PC-9 (cell line): ENCODE data around the gene PGAP6. TPM values are rescaled to one million over a fixed set of nuclear protein-coding genes. Genes with fewer than 3 reads are reported as not detected.

Source experiments
- BruUV-seq: library from RNA; stranded (reverse); fragments of 400-500 nt; replicated peaks from 2 replicates; lab custom pipeline; 2021; lab: Mats Ljungman, UMichigan
- CTCF ChIA-PET: fragments of 300-600 bp; sonication (Branson Sonifier 250); formaldehyde crosslinking; loops from one replicate; lab custom pipeline; 2022; ENCODE audit warnings: antibody characterized with exemption; lab: Charles Lee
- POLR2A ChIA-PET: fragments of 300-600 bp; sonication (Branson Sonifier 250); formaldehyde crosslinking; loops from one replicate; lab custom pipeline; 2022; ENCODE audit warnings: antibody characterized with exemption; ENCODE audit not compliant: unreplicated experiment; lab: Charles Lee
- DNase-seq, 2 experiments: peaks; one replicate each; pipeline versions ENCODE4 v3.0.0 to v3.0.0-alpha.2; 2015 to 2022; ENCODE audit warnings: mixed read lengths in 1 of 2
- H2AFZ ChIP-seq: fragments of 200-600 bp; sonication (generic); 2 replicates; pipeline ENCODE4 v1.8.1; 2017; ENCODE audit warnings: antibody characterized with exemption
- H3F3A ChIP-seq: fragments of 200-600 bp; sonication (generic); 2 replicates; pipeline ENCODE4 v1.8.1; 2017; ENCODE audit warnings: antibody characterized with exemption, mild to moderate bottlenecking, low read depth; ENCODE audit not compliant: insufficient read depth
- H3K27ac ChIP-seq: fragments of 200-600 bp; sonication (generic); 2 replicates; pipeline ENCODE4 v1.6.1; 2016; ENCODE audit warnings: mixed run types
- H3K27me3 ChIP-seq: fragments of 200-600 bp; sonication (generic); 2 replicates; pipeline ENCODE4 v1.6.1; 2016; ENCODE audit warnings: low read depth, mixed run types; ENCODE audit not compliant: insufficient read depth
- H3K36me3 ChIP-seq: fragments of 200-600 bp; sonication (generic); 2 replicates; pipeline ENCODE4 v1.6.1; 2016; ENCODE audit warnings: low read depth, mixed run types
- H3K4me1 ChIP-seq: fragments of 200-600 bp; sonication (generic); replicated peaks from 2 replicates; pipeline ENCODE4 v1.6.1; 2016; ENCODE audit warnings: mixed run types; ENCODE audit not compliant: insufficient read depth
- H3K4me2 ChIP-seq: fragments of 200-600 bp; sonication (generic); 2 replicates; pipeline ENCODE4 v1.6.1; 2017; ENCODE audit warnings: mixed run types
- H3K4me3 ChIP-seq: fragments of 200-600 bp; sonication (generic); 2 replicates; pipeline ENCODE4 v1.6.1; 2016; ENCODE audit warnings: mixed run types
- H3K79me2 ChIP-seq: fragments of 200-600 bp; sonication (generic); 2 replicates; pipeline ENCODE4 v1.6.1; 2017; ENCODE audit warnings: low read depth, mixed run types
- H3K9me2 ChIP-seq: fragments of 200-600 bp; sonication (generic); 2 replicates; pipeline ENCODE4 v1.8.1; 2017; ENCODE audit warnings: mild to moderate bottlenecking; ENCODE audit not compliant: insufficient read depth
- H3K9me3 ChIP-seq: fragments of 200-600 bp; sonication (generic); 2 replicates; pipeline ENCODE4 v1.8.1; 2016; ENCODE audit warnings: low read depth; ENCODE audit not compliant: insufficient read depth
- H4K20me1 ChIP-seq: fragments of 200-600 bp; sonication (generic); 2 replicates; pipeline ENCODE4 v1.8.1; 2017; ENCODE audit not compliant: insufficient read depth
- CTCF ChIP-seq: fragments of 200-600 bp; sonication (generic); conservative IDR thresholded peaks from 2 replicates; pipeline ENCODE4 v1.6.1; 2017; ENCODE audit warnings: mixed run types, antibody characterized with exemption, mild to moderate bottlenecking, moderate library complexity
- EZH2 ChIP-seq: fragments of 200-600 bp; sonication (generic); IDR thresholded peaks from 2 replicates; pipeline ENCODE4 v1.8.0; 2017; ENCODE audit warnings: antibody characterized with exemption, low read depth
- intact Hi-C: fragments of 100-400 bp; cut with micrococcal nuclease; formaldehyde crosslinking; loops from one replicate; pipeline ENCODE4 v1.10.0; 2022; ENCODE audit not compliant: unreplicated experiment
- total RNA-seq: library from RNA; stranded (reverse); gene quantifications from 2 replicates; pipeline ENCODE4 v1.2.3, GENCODE V29; 2021

The PGAP6 gene
- total RNA-seq, 1 experiment from 2014 or later, result 45.6 TPM

DNA sequence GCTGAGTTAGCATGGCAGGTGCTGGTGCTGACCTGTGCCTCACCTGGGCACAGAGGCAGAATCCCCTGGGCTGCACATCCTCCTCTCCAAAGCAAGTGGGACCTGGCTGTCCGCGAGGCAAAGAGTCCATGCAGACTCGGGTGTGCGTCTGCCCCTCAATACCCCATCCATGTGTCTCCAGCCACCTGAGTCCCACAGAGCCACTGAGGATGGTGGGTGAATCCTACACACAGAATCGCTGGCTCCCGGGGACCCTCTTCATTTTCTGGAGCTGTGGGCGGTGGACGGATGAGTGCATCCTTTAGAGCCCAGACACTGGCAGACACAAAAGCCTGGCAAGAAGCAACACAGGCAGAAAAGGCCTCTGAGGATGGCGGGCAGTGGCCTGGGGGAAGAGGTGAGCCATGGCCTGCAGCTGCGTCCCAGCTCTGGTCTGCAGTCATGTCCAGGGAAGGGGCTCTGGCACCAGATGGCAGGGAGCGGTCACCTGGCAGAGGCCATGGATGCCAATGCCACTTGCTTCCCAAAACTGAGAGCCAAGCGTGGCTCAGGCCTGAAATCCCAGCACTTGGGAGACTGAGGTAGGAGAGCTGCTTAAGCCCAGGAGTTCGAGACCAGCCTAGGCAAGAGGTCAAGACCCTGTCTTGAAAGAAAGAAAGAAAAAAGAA lies 59.2 kb downstream of the PGAP6 start:
- CTCF ChIA-PET, result interaction anchor here (0.6 kb wide), 1 partner anchor 226 kb away, joined by 4 read pairs; no protein-coding TSS in a partner anchor

GRCh38 chr16:321532-321931 lies 60.2 kb downstream of the PGAP6 start:
- Histone ChIP-seq H3K79me2 (peaks cover 71% of the 10 kb centered on the region), H3K4me2 (no peak overlapping the region), H3F3A (peaks cover 22% of the 10 kb centered on the region; the same call in 1 of the 2 replicates), H3K9me3 (no peaks in the 10 kb centered on the region), H3K9me2 (no peaks in the 10 kb centered on the region), H3K27ac (no peak overlapping the region), H3K4me3 (no peak overlapping the region), H3K4me1 (peaks cover 13% of the 10 kb centered on the region), H3K27me3 (no peaks in the 10 kb centered on the region), H2AFZ (no peak overlapping the region), H3K36me3 (no peaks in the 10 kb centered on the region), H4K20me1 (peaks cover 66% of the 10 kb centered on the region)
- intact Hi-C loops, result no loop called here
- TF ChIP-seq CTCF, result no peak
- no peak for TF ChIP-seq EZH2
- ChIA-PET CTCF (no interaction called here), POLR2A (no interaction called here)
- no peak for DNase-seq
- BruUV-seq, result no TSS peak

More for the DNA sequence above, 59.2 kb downstream of the PGAP6 start:
- Histone ChIP-seq H3K9me2 (no peaks in the 10 kb centered on the region), H3K4me3 (no peak overlapping the region), H3F3A (peaks cover 27% of the 10 kb centered on the region; the same call in 1 of the 2 replicates), H2AFZ (no peak overlapping the region), H3K4me2 (no peak overlapping the region), H3K27me3 (no peaks in the 10 kb centered on the region), H4K20me1 (peaks cover 62% of the 10 kb centered on the region), H3K9me3 (no peaks in the 10 kb centered on the region), H3K79me2 (peaks cover 62% of the 10 kb centered on the region), H3K4me1 (peaks cover 9% of the 10 kb centered on the region), H3K27ac (no peak overlapping the region), H3K36me3 (no peaks in the 10 kb centered on the region)
- DNase-seq, result no peak
- BruUV-seq, result no TSS peak
- TF ChIP-seq EZH2, result no peak
- no peak for TF ChIP-seq CTCF
- POLR2A ChIA-PET, result no interaction called here
- intact Hi-C loops, result no loop called here

Other genes with a start within 250 kb of the PGAP6 start
- 56.8 and 66.6 TPM in 2 replicates for gene NPRL3, start 243.3 kb downstream of the PGAP6 start, total RNA-seq
- gene HBZ, start 229.3 kb downstream of the PGAP6 start, total RNA-seq, result not detected in 2 replicates
- not detected in 2 replicates for gene HBM, start 216.0 kb downstream of the PGAP6 start, total RNA-seq
- not detected in 2 replicates for gene HBA2, start 209.1 kb downstream of the PGAP6 start, total RNA-seq
- not detected in 2 replicates for gene HBA1, start 205.3 kb downstream of the PGAP6 start, total RNA-seq
- not detected in 2 replicates for gene HBQ1, start 201.5 kb downstream of the PGAP6 start, total RNA-seq
- 64.3 and 66.9 TPM in 2 replicates for gene LUC7L, start 152.5 kb downstream of the PGAP6 start, total RNA-seq
- gene FAM234A, start 147.2 kb downstream of the PGAP6 start, total RNA-seq, result 126 and 131 TPM in 2 replicates
- gene RGS11, start 106.0 kb downstream of the PGAP6 start, total RNA-seq, result not detected in 2 replicates
- gene ARHGDIG, start 101.4 kb downstream of the PGAP6 start, total RNA-seq, result not detected in 2 replicates
- gene PDIA2, start 98.8 kb downstream of the PGAP6 start, total RNA-seq, result not detected in 2 replicates
- 42.0 and 51.2 TPM in 2 replicates for gene AXIN1, start 29.3 kb downstream of the PGAP6 start, total RNA-seq
- 130 and 150 TPM in 2 replicates for gene MRPL28, start 11.4 kb downstream of the PGAP6 start, total RNA-seq
- gene NME4, start 15.2 kb upstream of the PGAP6 start, total RNA-seq, result 157 and 159 TPM in 2 replicates
- gene DECR2, start 19.9 kb upstream of the PGAP6 start, total RNA-seq, result 65.4 and 78.4 TPM in 2 replicates
- 38.4 and 42.4 TPM in 2 replicates for gene RAB11FIP3, start 43.7 kb upstream of the PGAP6 start, total RNA-seq
- gene CAPN15, start 145.7 kb upstream of the PGAP6 start, total RNA-seq, result 66.8 and 68.9 TPM in 2 replicates
- gene PRR35, start 178.4 kb upstream of the PGAP6 start, total RNA-seq, result 0.35 TPM in 1 of 2 replicates, not detected in the other
- not detected in 2 replicates for gene NHLRC4, start 185.0 kb upstream of the PGAP6 start, total RNA-seq
- gene PIGQ, start 188.0 kb upstream of the PGAP6 start, total RNA-seq, result 72.5 and 96.1 TPM in 2 replicates
- gene RAB40C, start 208.1 kb upstream of the PGAP6 start, total RNA-seq, result 43.6 and 47.1 TPM in 2 replicates
- gene WFIKKN1, start 249.0 kb upstream of the PGAP6 start, total RNA-seq, result 6.9 and 9.2 TPM in 2 replicates